ENCODE results near the gene GTPBP4. TPM values are rescaled to one million over a fixed set of nuclear protein-coding genes. Genes with fewer than 3 reads are reported as not detected.

GTPBP4 gene
- total RNA-seq, 1 experiment from 2014 or later: 111 TPM

DNA sequence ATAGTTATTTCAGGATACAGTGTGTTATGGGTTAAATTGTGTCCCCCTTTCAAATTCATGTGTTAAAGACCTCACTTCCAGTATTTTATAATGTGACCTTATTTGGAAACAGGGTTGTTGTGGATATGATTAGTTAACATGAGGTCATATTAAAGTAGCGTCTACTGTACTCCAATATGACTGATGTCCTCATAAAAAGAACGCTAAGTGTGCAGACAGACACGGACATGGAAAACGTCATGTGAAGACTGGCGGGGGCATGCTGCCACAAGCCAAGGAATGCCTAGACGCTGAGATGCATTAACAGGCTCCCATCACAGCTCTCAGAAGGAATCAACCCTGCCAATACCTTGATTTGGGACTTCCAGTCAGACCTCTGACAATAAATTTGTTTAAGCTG, 66.5 kb downstream of the GTPBP4 start (continued):
- TF ChIP-seq REST (IDR thresholded peaks at IDR 0.05; ENCODE audit: low read depth) (no peak), SRF (IDR thresholded peaks at IDR 0.05; ENCODE audit: low read depth) (no peak), ZFX (IDR thresholded peaks at IDR 0.05) (no peak), CBX3 (IDR thresholded peaks at IDR 0.05; ENCODE audit: low read depth) (no peak), ATF3 (IDR thresholded peaks at IDR 0.05) (no peak)

DNA sequence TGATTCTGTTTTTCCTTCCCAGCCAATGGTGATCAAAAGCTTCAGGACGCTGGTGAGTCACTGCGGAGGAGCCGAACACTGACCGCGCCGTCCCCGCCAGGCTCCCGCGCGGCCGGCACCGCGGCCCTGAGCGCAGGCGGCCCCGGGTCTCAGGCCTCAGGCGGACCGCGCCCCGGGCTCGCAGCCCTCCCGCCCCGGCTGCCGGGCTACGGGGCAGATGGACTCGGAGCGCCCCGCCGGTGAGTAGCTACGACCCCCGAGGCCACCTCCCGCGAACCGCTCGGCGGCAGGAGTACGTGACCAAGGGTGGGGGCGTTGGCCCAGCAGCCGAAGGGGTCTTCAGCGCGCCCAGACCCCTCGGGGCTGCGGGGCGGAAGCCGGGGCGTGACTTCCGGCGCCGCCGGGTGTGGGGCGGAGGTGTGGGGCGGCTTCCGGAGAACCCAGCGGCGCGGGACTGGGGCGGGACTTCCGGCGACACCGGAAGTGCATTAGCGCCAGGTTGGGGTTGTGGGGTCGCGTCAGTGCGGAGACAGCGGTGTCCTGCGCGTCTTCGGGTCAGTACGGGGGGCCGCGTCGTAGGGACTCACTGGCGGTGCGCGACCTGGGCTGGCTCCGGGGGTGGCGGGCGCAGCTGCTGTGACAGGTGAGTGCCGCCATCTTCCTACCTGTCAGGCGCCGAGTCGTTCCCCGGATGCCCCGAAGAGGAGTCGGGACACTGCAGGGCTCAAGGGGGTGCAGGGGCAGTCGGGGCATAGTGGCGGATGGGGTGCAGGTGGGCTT, 68.3 kb downstream of the GTPBP4 start, which contains the start of gene WDR37:
Gene WDR37 (plus strand): TSS at position 60 of the 780 bp plus-strand sequence. CDS start 15,771 bp downstream, outside the sequence.
- peak; percentile 93 for ATAC-seq
- Histone ChIP-seq H3K36me3 (ENCODE audit: control insufficient read depth in 1 of 2, insufficient read depth in 2 of 2, low read length in 2 of 2) (no peaks in the 10 kb centered on the region; a peak in 2 of 4 replicates), H2AFZ (ENCODE audit: low read depth, low read length, poor library complexity, severe bottlenecking) (peak within 1 kb of the TSS; percentile 42), H3K27ac (ENCODE audit: low read depth, low read length) (peak within 1 kb of the TSS; percentile 89), H3K4me3 (replicated peaks in 1 of 2; ENCODE audit: low read depth in 1 of 2, low read length in 2 of 2) (peak within 1 kb of the TSS; percentile 80 to 91), H3K9me3 (ENCODE audit: control insufficient read depth in 1 of 2, insufficient read depth in 1 of 2, low read depth in 1 of 2, low read length in 2 of 2) (no peaks in the 10 kb centered on the region), H3K79me2 (ENCODE audit: insufficient read depth, low read length) (peaks cover 90% of the 10 kb centered on the region), H3K27me3 (ENCODE audit: insufficient read depth, low read length) (no peaks in the 10 kb centered on the region), H3K9me2 (ENCODE audit: insufficient read depth) (no peaks in the 10 kb centered on the region), H3K4me2 (ENCODE audit: low read length) (peak within 1 kb of the TSS; percentile 82), H3K4me1 (ENCODE audit: control insufficient read depth in 1 of 2, insufficient read depth in 2 of 2, low read length in 2 of 2) (peaks cover 12 to 16% of the 10 kb centered on the region in 2 experiments; a peak in 3 of 4 replicates), H3K9ac (ENCODE audit: low read length) (peak within 1 kb of the TSS; percentile 94), H4K20me1 (ENCODE audit: insufficient read depth) (no peaks in the 10 kb centered on the region)
- ChIA-PET CTCF (no interaction called here), RAD21 (ENCODE audit: low non-redundant PET in 1 of 2, low total read pairs in 2 of 2, uncharacterized antibody in 2 of 2, unreplicated experiment in 2 of 2) (no interaction called here), POLR2A (no interaction called here)
- no peak for DNase-seq (ENCODE audit: low read depth, low spot score)
- intact Hi-C loops (cut with micrococcal nuclease): loop anchor here (10.0 kb wide), 1 partner anchor 122 kb away; the partner anchor contains the start of gene LARP4B
- BruUV-seq (replicated peaks): no TSS peak
- TF ChIP-seq SRF (IDR thresholded peaks at IDR 0.05; ENCODE audit: low read depth) (peak; percentile 40; the same call in 1 of the 2 replicates), ELF1 (IDR thresholded peaks at IDR 0.05; ENCODE audit: borderline replicate concordance, low read depth) (peak; percentile 75), EGR1 (IDR thresholded peaks at IDR 0.05; ENCODE audit: low read depth) (peak; percentile 57), ZBTB33 (IDR thresholded peaks at IDR 0.05; ENCODE audit: extremely low read depth, insufficient replicate concordance, low read length) (no peak), SIN3A (IDR thresholded peaks at IDR 0.05; ENCODE audit: low read depth) (0 out of 2 replicates have a peak, but pooled peaks have one; percentile 1), ZFX (IDR thresholded peaks at IDR 0.05) (peak; percentile 94), CBX3 (IDR thresholded peaks at IDR 0.05; ENCODE audit: low read depth) (no peak), SP1 (IDR thresholded peaks at IDR 0.05; ENCODE audit: low read depth) (no peak; the same call in 1 of the 2 replicates), EZH2phosphoT487 (IDR thresholded peaks at IDR 0.05; ENCODE audit: borderline replicate concordance) (no peak), POLR2AphosphoS5 (IDR thresholded peaks at IDR 0.05; ENCODE audit: low read depth, low read length) (peak; percentile 80; the same call in 1 of the 2 replicates), REST (IDR thresholded peaks at IDR 0.05; ENCODE audit: low read depth) (no peak)
- TF ChIP-seq, protein P1, sequence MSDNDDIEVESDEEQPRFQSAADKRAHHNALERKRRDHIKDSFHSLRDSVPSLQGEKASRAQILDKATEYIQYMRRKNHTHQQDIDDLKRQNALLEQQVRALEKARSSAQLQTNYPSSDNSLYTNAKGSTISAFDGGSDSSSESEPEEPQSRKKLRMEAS (IDR thresholded peaks at IDR 0.05): peak; percentile 51
